ENCODE measurements around the gene SETBP1.

SETBP1 gene

GRCh38 chr18:44968336-44968735 is 287.6 kb downstream of the SETBP1 start:
- Histone ChIP-seq H3K4me3 (ENCODE audit: low read depth, low read length) (no peak overlapping the region), H3K27ac (no peak overlapping the region), H3K36me3 (replicated peaks) (no peaks in the 10 kb centered on the region), H3K27me3 (replicated peaks) (no peaks in the 10 kb centered on the region)
- no peak for TF ChIP-seq CTCF (IDR thresholded peaks at IDR 0.05; ENCODE audit: low read depth, low read length, missing control alignments)
- in situ Hi-C loops (cut with HindIII; ENCODE audit: low pct_ligation_motif_present, low sequenced_read_pairs) = no loop called here
- DNase-seq = no peak

GRCh38 chr18:44969214-44969795 is 288.6 kb downstream of the SETBP1 start:
- no peak for TF ChIP-seq CTCF (IDR thresholded peaks at IDR 0.05; ENCODE audit: low read depth, low read length, missing control alignments)
- Histone ChIP-seq H3K27ac (no peak overlapping the region), H3K27me3 (replicated peaks) (no peaks in the 10 kb centered on the region), H3K4me3 (ENCODE audit: low read depth, low read length) (no peak overlapping the region), H3K36me3 (replicated peaks) (no peaks in the 10 kb centered on the region)
- in situ Hi-C loops (cut with HindIII; ENCODE audit: low pct_ligation_motif_present, low sequenced_read_pairs) = no loop called here
- no peak for DNase-seq

DNA sequence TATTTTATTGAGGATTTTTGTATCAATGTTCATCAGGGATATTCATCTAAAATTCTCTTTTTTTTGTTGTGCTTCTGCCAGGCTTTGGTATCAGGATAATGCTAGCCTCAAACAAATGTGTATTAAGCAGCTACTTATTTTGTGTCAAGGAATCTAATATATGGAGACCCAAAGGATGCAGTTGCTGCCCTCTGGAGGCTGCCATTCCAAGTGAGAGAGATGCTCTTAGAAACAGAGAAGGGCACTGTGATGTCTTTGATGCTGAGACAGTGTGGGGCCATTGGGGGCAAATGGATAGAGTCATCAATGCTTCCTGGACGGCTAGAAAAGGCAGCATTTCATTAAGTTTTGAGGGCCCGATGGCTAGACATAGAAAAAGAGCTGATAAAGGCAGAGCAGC is 292.6 kb downstream of the SETBP1 start:
- Histone ChIP-seq H3K27me3 (replicated peaks) (no peaks in the 10 kb centered on the region), H3K36me3 (replicated peaks) (no peaks in the 10 kb centered on the region), H3K27ac (no peak overlapping the region), H3K4me3 (ENCODE audit: low read depth, low read length) (no peak overlapping the region)
- DNase-seq = peak; percentile 12
- in situ Hi-C loops (cut with HindIII; ENCODE audit: low pct_ligation_motif_present, low sequenced_read_pairs) = no loop called here
- TF ChIP-seq CTCF (IDR thresholded peaks at IDR 0.05; ENCODE audit: low read depth, low read length, missing control alignments) = peak; percentile 50

GRCh38 chr18:44974174-44974573 is 293.5 kb downstream of the SETBP1 start:
- no peak for DNase-seq
- Histone ChIP-seq H3K36me3 (replicated peaks) (no peaks in the 10 kb centered on the region), H3K4me3 (ENCODE audit: low read depth, low read length) (no peak overlapping the region), H3K27me3 (replicated peaks) (no peaks in the 10 kb centered on the region), H3K27ac (no peak overlapping the region)
- TF ChIP-seq CTCF (IDR thresholded peaks at IDR 0.05; ENCODE audit: low read depth, low read length, missing control alignments) = no peak
- in situ Hi-C loops (cut with HindIII; ENCODE audit: low pct_ligation_motif_present, low sequenced_read_pairs) = no loop called here

DNA sequence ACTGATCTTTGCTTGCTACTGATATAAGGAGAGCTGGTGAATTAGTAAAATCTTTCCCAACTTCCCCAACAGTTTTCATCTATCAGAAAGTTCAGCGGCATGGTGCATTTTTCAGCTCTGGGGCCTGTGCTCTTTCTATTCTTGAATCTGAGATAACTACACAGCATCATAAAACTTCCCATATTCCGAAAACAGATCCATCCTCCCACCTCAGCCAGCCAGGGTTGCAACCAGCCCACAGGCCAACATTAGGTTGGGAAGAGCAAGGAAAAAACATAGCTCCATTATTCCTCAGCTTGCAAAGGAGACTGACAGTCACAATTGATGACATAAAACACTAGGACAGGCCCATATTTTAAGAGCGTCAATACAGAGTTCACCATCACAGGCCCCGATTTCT is 297.2 kb downstream of the SETBP1 start:
- Histone ChIP-seq H3K36me3 (replicated peaks) (no peaks in the 10 kb centered on the region), H3K4me3 (ENCODE audit: low read depth, low read length) (no peak overlapping the region), H3K27me3 (replicated peaks) (no peaks in the 10 kb centered on the region), H3K27ac (no peak overlapping the region)
- no peak for TF ChIP-seq CTCF (IDR thresholded peaks at IDR 0.05; ENCODE audit: low read depth, low read length, missing control alignments)
- in situ Hi-C loops (cut with HindIII; ENCODE audit: low pct_ligation_motif_present, low sequenced_read_pairs) = no loop called here
- no peak for DNase-seq

GRCh38 chr18:44979748-44980147 is 299.1 kb downstream of the SETBP1 start:
- no peak for DNase-seq
- in situ Hi-C loops (cut with HindIII; ENCODE audit: low pct_ligation_motif_present, low sequenced_read_pairs) = no loop called here

More at GRCh38 chr18:44979748-44980147, 299.1 kb downstream of the SETBP1 start:
- H3K27me3 ChIP-seq (replicated peaks) = no peaks in the 10 kb centered on the region
- TF ChIP-seq CTCF (IDR thresholded peaks at IDR 0.05; ENCODE audit: low read depth, low read length, missing control alignments) = no peak
- no peaks in the 10 kb centered on the region for H3K36me3 ChIP-seq (replicated peaks)
- no peak overlapping the region for H3K27ac ChIP-seq
- H3K4me3 ChIP-seq (ENCODE audit: low read depth, low read length) = no peak overlapping the region
